Vagina (tissue), 2 donors: ENCODE measurements around the gene ARHGAP26.

Experiments used
- POLR2A ChIP-seq, 2 donors: fragments of 450-650 bp; IDR thresholded peaks; one replicate each; pipeline ENCODE4 v1.6.1; 2017; ENCODE audit warnings: antibody characterized with exemption in 2 of 2, mild to moderate bottlenecking in 2 of 2, moderate library complexity in 2 of 2
- POLR2AphosphoS5 ChIP-seq, 2 donors: sonication (generic); formaldehyde crosslinking; IDR thresholded peaks; one replicate each; pipeline ENCODE4 v1.9.0; 2017; ENCODE audit warnings: antibody characterized with exemption in 2 of 2, mild to moderate bottlenecking in 2 of 2, low read depth in 1 of 2; ENCODE audit not compliant: insufficient read depth in 1 of 2
- TF ChIP-seq, protein P1 (sequence below), 3 experiments: fragments of 450-650 bp in 2 of 3; fragments of 200-600 bp in 1 of 3; sonication (generic) in 1 of 3; IDR thresholded peaks; one replicate each; pipeline ENCODE4 v1.5.1; 2017 to 2019; ENCODE audit warnings: antibody characterized with exemption in 3 of 3, mild to moderate bottlenecking in 2 of 3, moderate library complexity in 2 of 3

DNA sequence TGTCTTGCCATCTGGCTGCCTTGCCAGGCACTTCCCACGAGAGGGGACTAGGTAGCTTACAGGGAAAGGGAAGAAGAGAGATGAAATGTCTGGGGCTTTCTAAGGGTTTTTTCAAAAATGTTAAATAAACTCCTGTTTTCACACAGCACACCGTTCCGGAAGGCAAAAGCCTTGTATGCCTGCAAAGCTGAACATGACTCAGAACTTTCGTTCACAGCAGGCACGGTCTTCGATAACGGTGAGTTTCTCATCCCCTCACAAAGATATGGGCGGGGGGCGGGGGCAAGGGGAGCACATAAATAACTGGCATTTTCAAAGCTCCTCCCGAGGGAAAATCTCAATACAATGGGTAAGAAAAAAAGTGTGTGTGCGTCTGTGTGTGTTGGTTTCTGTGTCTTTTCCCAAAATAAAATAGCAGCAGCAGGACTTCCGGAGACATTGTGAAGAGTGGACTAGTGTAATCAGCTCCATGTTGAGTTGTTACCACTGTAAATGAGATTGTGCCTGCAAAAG, 443.7 kb downstream of the ARHGAP26 start:
- TF ChIP-seq, protein P1, sequence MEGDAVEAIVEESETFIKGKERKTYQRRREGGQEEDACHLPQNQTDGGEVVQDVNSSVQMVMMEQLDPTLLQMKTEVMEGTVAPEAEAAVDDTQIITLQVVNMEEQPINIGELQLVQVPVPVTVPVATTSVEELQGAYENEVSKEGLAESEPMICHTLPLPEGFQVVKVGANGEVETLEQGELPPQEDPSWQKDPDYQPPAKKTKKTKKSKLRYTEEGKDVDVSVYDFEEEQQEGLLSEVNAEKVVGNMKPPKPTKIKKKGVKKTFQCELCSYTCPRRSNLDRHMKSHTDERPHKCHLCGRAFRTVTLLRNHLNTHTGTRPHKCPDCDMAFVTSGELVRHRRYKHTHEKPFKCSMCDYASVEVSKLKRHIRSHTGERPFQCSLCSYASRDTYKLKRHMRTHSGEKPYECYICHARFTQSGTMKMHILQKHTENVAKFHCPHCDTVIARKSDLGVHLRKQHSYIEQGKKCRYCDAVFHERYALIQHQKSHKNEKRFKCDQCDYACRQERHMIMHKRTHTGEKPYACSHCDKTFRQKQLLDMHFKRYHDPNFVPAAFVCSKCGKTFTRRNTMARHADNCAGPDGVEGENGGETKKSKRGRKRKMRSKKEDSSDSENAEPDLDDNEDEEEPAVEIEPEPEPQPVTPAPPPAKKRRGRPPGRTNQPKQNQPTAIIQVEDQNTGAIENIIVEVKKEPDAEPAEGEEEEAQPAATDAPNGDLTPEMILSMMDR (IDR thresholded peaks at IDR 0.05) = no peak
- TF ChIP-seq POLR2A (IDR thresholded peaks at IDR 0.05) = no peak
- no peak for TF ChIP-seq POLR2AphosphoS5 (IDR thresholded peaks at IDR 0.05; ENCODE audit: insufficient read depth in 1 of 2, low read depth in 1 of 2)
